Stimulated activated naive CD4-positive, alpha-beta T cell treated with Interleukin-2 at 50 U/mL for 16 hours (primary cell): ENCODE data around the gene SRGAP1.
"Not testable (repeated sequence)": the region's sequence is repeated elsewhere in the genome, so short reads cannot be mapped to it uniquely, and the experiment has no call there.

ENCODE experiments used
- DNase-seq: peaks from one replicate; lab custom pipeline; 2025; lab: John Stamatoyannopoulos, UW

Gene SRGAP1

GRCh38 chr12:63869656-63870055 lies 25.2 kb downstream of the SRGAP1 start:
- no peak for DNase-seq

DNA sequence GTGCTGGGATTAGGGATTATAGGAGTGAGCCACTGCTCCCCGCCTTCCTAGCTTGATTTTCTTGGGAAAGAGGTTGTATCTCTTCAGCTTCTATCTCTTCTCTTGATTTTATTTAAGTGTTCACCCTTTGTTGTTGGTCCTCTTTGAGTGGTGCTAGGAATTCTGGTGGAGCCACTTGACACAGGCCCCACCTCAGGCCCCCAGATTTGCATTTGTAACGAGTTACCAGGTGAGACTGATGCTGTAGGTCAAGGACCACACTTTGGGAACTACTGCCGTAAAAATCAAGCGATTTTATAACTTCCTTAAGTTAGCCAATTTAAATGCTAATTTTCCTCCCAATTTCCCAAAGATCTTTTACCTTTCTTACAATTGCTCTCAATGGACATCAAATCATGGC lies 26.3 kb downstream of the SRGAP1 start:
- no peak for DNase-seq

- no peak for DNase-seq
Measured at GRCh38 chr12:63874897-63875480, 30.5 kb downstream of the SRGAP1 start.

DNA sequence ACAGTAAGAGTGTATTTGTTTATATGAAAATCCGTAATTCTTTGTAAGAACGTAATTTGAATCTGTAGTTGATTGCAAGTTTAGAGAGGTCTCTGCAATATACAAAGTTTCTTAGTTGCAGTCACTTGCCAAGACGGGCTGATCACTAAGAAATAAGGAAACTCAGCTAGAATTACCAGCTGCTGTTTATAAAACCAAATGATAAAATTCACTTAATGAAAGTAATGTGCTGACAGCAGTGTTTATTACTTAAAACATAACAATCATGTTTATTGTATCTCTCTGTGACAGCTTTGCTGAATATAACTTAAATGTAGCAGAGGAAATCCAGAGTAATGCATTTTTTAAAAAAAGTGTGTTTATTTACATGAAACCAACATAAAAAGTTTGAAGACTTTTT lies 31.2 kb downstream of the SRGAP1 start:
- no peak for DNase-seq

- DNase-seq = no peak
Measured at GRCh38 chr12:63876980-63877379, 32.5 kb downstream of the SRGAP1 start.

- no peak for DNase-seq
Measured at GRCh38 chr12:63877693-63878092, 33.2 kb downstream of the SRGAP1 start.

DNA sequence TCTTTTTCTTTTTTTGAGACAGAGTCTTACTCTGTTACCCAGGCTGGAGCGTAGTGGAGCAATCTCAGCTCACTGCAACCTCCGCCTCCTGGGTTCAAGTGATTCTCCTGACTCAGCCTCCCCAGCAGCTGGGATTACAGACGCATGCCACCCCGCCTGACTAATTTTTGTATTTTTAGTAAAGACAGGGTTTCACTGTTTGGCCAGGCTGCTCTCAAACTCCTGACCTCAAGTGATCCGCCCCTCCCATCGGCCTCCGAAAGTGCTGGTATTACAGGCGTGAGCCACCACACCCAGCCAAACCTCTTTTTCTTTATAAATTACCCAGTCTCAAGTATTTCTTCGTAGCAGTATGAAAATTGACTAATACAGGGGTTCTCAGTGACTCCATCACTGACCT lies 35.7 kb downstream of the SRGAP1 start:
- not testable (repeated sequence) for DNase-seq

DNA sequence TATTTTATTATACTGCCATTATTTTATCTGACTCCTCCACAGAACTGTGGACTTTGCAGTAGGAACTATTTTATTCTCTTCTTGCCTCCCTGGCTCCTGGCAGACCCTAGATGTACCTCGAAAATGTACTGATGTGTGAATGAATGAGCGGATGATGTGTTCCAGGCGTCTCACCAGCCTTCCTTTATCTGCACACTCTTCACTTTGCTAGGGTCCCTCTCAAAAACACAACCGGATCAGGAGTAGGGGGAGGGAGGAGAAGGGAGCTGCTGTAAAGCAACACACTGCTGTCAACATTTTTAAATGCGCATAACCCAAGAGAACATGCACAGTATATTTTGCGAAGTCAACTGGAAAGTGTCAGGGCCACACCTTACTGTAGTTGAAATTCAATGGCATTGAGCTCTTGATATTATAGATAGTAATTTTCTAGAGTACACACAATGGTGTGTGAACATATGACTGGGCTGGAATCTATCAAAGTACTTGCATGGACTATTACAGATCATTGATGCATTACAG lies 36.3 kb downstream of the SRGAP1 start:
- DNase-seq = no peak

DNA sequence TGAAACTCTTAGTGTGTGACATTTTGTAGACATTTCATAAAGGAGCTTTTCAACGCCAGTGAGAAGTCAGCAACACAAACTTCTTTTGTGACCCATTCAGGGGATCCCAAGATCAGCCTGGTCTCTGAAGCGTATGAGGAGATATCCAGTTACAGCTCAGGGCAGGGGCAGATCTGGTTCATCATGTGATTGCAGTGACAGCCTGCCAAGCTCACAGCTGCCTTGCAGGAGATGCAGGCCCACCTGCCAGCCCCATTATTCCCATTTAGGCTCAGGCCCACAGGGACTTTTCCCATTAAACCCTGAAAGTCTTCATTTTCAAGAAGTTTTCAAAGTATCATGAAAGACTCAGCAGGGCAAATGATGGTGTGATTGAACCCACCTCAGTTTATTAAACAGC lies 38.3 kb downstream of the SRGAP1 start:
- no peak for DNase-seq

DNA sequence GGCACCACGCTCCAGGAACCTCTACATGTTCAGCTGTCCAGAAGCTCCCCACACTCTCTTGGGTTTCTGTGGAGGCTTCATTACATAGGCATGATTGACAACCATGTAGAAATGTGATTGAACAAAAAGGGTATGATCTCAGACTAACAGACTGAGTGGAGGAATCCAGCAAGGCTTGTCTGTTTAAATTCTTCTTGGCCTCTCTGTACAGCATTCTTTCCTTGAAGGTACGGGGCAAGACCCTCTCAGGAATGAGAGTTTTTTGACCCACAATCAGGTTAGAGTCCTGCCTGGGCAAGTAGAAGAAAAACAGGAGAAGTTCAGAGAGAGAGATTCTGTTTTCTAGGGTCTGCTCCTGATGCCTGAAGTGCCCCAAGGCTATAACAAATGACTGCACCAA lies 40.9 kb downstream of the SRGAP1 start:
- no peak for DNase-seq

DNA sequence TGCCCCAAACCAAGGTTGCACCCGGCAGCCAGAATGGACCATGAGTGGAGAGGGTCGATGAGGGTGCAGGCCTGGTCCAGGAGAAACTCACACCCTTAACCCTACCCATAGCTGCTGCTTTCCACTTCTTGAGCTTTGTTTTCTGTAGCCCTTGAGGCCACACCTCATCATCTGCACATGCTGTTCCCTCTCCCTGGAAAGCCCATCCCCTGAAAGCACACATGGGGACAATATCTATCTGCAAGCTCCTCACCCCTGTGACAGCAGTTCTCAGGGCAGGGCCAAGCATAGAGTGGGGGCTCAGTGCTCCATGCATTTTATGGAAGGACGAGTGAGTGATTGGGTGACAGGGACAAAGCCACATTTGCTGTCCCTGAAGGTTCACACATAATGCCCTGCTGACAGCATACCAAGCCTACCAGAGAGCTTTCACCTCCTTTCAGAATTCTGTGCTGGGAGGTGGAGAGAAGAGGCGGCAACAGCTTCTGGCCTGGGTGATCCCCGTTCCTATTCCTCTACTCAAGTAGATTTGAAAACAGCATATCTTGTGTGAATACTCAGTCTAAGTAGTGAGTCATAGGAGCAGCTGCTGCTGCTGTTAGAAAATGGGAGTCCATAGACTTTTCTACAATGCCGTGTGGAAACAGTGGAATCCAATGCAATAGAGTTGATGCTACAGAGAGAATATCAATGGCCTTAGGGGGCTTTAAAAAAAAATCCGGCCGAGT lies 44.6 kb downstream of the SRGAP1 start:
- DNase-seq = no peak

DNA sequence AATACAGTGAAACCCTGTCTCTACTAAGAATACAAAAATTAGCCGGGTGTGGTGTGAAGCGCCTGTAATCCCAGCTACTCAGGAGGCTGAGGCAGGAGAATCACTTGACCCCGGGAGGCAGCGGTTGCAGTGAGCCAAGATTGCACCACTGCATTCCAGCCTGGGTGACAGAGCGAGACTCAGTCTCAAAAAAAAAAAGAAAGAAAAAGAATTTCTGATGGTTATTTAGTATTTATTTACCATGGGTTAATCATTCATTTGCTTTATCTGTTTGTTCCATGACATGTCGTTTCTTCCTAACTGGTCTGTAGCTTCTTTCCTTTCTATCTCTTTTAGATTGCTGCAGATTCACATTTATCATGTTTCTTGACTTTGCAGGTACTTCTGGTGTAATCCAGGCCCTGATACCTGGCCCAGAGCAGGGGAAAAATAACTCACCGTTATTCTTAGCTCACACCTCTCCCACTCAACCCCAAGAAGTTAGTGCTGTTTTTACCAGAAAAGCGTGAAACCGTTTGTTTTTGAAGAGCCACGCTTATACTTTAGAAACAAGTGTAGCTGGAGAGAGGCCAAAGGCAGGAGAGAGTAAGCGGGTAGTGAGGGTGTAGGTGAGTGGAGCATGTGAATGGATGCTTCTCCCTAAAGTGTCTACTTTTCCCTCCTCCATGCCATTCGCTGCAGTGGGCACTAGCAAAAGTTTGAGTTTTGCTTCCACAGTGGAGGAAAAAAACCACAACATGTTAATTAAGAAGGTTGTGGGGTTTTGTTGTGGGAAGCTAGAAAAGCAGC lies 45.4 kb downstream of the SRGAP1 start:
- no peak for DNase-seq

DNA sequence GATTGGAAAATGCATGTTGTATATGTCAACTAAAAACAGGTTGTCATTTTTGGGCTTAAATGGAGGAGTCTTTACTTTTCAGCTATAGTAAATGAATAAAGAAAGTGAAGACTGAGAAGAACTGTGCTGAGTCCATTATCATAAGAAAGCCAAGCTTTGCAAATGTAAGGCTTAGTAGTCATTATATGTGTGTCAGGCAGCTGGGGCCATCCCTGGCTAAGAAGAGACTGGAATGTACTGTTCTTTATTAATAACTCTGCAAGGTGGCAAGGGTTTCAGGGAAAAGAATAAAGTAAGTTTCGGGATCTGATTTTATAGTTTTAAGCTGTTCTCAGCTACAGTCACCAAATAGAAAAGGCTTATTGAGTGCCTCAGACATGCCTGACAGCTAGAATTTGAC lies 48.7 kb downstream of the SRGAP1 start:
- no peak for DNase-seq

DNA sequence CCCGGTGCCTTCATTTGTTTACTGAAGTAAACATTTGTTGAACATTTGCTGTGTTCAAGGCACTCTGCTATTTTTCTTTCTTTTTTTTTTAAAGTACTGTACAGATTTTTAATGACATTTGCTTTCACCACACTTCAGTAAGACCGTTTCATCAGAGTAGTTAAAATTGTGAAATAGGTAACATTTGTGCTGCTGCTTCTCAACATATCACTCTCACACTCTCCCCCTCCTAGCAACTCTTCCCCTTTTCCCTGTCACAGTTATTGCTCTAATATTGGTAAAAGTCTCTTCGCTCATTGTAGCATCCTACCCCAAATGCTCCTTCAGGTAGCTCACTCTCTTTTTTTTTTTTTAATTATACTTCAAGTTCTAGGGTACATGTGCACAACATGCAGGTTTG lies 49.6 kb downstream of the SRGAP1 start:
- no peak for DNase-seq

DNA sequence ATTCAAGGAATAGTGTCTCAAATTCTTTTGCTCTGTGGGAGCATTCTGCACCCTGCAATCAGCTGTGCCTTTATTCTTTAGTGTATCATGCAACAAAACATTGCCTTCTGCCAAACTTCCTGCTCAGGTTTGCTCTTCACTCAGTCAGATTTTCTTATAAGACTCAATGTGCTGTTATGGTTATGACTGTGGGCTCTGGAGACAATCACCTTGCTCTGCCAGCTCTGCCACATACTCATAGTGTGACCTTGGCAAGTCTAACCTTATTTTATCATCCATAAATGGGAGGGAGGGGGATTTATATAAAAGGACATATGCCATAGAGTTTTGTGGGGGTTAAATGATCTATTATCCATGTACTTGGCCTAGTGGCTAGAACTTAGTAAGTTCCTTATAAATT lies 51.3 kb downstream of the SRGAP1 start:
- no peak for DNase-seq

GRCh38 chr12:63897931-63898330 lies 53.4 kb downstream of the SRGAP1 start:
- no peak for DNase-seq

GRCh38 chr12:63898764-63899337 lies 54.4 kb downstream of the SRGAP1 start:
- DNase-seq = no peak

DNA sequence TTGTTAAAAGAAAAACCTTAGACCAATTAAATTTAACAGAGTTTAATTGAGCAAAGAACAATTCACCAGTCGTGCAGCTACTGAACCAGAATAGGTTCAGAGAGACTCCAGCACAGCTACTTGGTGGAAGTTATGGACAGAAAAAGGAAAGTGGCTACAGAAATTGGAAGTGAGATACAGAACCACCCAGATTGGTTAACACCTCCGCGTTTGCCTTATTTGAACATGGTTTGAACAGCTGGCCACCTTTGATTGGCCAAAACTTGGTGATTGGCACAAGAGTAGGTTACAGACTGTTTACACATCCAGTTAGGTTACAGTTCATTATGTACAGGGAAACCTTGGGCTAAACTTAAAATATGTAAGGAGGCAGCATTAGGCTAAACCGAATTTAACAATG lies 54.9 kb downstream of the SRGAP1 start:
- no peak for DNase-seq

DNA sequence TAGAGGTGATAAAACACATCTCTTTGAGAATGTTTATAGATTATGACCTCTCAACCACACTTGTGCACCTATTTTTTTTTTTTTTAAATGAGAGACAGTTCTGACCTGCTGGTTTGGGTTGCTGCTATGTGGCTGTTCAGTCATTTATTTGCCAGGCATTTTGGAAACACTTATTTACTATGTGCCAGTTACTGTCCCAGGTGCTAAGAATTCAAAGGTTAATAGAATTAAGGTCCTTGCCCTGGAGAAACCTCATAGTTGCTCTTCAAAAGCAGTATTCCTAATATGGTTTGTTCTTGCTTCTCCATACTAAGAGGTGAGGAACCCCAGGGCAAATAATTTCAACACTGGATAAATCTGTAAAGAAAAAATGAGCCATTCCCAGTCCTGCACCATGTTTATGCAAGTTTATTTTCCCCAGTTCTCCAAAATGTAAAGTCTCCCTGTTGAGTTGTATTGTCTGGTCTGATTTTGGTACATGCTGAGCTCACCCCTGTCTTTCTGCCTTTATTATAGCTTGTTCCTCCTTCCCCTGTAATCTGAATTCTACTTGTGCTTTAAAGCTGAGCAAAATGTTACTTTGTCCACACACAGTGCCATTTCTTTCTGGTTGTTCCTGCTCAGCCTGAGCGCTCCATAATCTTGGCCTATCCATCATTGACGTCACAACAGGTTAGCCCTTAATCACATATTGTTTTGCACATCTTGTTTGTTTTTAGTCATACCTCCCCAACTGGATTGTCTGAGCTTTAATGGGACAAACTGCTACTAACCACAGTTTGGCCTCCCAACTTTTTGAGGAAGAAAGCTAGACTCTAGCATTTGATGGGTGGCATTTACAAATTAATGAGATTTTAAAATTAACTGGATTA lies 56.7 kb downstream of the SRGAP1 start:
- no peak for DNase-seq

DNA sequence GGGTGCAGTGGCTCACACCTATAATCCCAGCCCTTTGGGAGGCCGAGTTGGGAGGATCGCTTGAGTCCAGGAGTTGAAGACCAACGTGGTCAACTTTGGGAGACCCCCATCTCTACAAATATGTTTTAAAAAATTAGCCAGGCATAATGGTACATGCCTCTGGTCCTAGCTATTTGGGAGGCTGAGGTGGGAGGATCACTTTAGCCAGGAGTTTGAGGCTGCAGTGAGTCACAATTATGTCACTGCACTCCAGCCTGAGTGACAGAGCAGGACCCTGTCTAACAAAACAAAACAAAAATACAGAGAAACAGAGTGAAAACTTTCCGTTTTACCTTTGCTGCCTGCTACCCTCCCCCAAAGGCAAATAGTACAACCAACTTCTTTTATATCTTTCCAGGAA lies 60.2 kb downstream of the SRGAP1 start:
- no peak for DNase-seq

DNA sequence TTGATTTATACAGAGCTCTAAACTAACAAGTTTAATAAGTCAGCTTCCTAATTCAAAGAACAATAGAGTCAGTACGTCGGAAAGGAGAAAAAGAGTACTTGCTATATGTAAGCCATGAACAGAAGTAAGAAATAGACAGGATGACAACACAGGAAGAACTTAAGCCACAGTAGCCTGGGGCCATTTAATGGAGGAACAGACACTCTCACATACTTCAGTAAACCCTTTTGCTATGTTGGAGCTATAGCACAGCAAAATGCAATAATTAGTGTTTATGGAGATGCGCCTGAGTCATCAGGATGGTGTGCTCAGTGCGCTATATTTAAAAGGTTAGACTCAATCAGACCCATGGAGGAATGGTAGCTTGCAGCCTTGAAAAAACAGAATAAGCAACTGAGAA lies 61.0 kb downstream of the SRGAP1 start:
- no peak for DNase-seq

DNA sequence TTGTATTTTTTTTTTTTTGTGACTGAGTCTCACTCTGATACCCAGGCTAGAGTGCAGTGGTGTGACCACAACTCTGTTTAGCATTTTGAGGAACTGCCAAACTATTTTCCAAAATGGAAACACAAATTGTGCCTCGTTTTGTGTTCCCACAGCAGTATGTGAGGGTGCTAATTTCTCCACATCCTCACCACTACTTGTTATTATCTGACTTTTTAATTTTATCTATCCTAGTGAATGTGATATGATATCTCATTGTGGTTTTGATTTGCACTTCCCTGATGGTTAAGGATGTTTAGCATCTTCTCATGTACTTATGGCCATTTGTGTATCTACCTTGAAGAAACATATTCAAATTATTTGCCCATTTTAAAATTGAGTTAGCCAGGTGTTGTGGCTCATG lies 62.4 kb downstream of the SRGAP1 start:
- DNase-seq = no peak
